RPMI8226 (cell line): ENCODE data around the gene SLC2A8.

Source experiments
- DNase-seq: peaks from one replicate; pipeline ENCODE4 v3.0.0-alpha.2; 2015

Gene SLC2A8

GRCh38 chr9:127382541-127382940, 14.4 kb upstream of the SLC2A8 start:
- DNase-seq = no peak

DNA sequence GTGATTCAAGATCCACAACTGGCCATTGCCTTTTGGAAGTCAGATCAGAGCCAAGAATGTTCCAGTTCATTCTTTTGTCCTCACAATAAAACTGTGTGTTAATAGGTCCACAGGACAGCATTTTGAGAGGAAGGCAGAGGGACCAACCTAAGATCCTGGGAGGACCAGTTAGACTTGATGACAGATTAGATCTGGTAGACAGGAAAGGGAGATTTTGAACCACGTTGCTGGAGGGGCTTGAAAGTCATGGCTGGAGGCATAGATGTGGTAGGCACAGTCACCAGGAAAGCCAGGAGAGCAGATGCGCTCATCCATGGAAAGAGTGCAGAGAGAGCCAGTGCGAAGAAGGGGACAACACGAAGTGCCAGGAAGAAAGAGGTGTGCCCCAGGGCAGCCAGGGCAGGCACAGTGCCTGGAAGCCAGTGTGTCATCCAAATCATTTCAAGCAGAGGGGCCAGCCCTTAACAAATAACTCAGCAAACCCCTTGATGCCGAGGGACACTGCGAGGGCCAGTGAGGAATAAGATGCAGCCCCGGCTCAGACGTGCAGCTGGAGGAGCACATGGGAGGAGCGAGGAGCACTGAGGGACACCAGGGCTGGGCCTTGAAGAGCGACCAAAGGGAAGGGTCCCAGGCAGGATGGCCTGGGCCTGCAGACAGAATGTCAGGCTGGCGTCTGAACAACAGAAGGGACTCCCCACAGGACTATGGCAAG, 12.8 kb upstream of the SLC2A8 start:
- no peak for DNase-seq

DNA sequence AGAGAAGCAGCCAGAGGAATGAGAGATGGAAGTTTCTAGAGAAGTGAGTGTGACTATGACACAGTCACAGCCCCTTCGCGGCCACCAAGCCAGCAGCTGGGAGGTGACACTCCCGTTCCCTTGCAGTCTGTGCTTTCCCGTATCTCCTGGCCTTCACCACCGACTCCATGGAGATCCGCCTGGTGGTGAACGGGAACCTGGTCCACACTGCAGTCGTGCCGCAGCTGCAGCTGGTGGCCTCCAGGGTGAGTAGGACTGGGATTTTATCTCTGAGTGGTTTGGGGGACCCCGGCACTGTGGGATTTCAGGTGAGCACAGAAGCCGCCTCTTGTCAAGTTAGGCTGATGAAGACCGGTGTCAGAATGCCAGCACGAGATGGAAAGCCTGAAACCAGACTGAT, 12.1 kb upstream of the SLC2A8 start:
- no peak for DNase-seq

DNA sequence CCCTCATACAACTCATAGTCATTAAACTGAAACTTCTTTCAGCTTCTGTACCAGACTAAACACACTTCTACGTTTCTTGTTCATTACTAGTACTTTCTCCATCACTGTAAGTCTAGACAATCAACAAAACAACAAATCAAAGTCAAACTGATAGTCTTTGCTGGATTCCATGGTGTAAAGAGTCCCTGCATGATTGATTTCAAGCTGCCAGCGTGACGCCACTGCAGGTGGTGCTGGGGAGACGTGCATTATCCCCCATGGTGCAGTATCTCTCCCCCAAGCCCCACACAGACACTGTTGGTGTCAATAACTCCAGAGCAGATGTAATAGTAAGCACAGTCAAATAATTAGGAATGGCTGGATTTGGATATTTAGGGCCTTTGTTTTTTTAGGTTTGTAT, 10.7 kb upstream of the SLC2A8 start:
- DNase-seq = no peak

GRCh38 chr9:127386981-127387380, 10.0 kb upstream of the SLC2A8 start:
- DNase-seq = no peak

- DNase-seq = no peak
Measured at GRCh38 chr9:127388037-127388855, 8.7 kb upstream of the SLC2A8 start.

DNA sequence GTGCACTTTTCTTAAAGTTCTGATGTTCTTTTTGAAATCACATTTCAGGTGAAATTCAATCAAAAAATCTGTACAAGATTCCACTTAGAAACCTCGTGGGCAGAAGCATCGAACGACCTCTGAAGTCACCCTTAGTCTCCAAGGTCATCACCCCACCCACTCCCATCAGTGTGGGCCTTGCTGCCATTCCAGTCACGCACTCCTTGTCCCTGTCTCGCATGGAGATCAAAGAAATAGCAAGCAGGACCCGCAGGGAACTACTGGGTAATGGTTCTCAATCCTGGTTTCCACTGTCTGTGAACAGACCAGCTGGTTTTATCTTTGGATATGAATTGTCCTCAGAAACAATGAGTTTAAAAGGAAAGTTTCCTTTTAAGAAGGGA, 8.1 kb upstream of the SLC2A8 start:
- DNase-seq = no peak

DNA sequence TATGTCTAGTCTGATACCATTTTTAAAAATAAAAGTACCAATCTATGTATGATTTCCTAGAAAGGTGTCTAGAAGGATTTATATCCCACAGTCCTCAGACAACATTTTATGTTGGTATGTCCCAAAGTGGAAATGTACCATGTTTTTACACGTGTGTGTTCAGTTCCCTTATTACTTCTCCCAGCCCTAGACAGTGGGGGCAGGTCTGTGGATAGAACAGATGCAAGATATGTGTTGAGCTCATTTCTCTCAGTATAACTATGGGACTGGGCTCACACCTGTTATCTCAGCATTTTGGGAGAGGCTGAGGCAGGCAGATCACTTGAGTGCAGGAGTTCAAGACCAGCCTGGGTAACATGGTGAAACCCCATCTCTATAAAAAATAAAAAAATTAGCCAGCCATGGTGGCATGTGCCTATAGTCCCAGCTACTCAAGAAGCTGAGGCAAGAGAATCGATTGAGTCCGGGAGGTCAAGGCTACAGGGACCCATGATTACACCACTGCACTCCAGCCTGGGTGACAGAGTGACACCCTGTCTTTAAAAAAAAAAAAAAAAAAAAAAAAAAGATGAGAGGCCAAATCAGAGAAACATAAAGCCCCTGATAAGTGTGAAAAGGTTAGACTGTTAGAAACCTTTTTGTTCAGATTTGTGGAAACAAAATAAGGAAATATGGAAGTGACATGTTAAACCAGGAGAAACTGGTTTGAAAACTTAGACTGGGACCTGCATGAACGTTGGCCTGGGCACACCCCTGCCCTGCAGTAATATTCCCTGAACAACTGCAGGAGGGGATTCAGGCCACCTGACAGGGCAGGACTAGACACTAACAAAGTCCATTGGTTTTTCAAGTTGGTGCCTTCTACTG, 7.4 kb upstream of the SLC2A8 start:
- DNase-seq = no peak

GRCh38 chr9:127390248-127390545, 6.8 kb upstream of the SLC2A8 start:
- no peak for DNase-seq

- no peak for DNase-seq
Measured at GRCh38 chr9:127390563-127390962, 6.4 kb upstream of the SLC2A8 start.

- no peak for DNase-seq
Measured at GRCh38 chr9:127392166-127392565, 4.8 kb upstream of the SLC2A8 start.

GRCh38 chr9:127392976-127393375, 4.0 kb upstream of the SLC2A8 start:
- DNase-seq = no peak

- no peak for DNase-seq
Measured at GRCh38 chr9:127393645-127394044, 3.3 kb upstream of the SLC2A8 start.

- no peak for DNase-seq
Measured at GRCh38 chr9:127395497-127396252, 1.3 kb upstream of the SLC2A8 start.

DNA sequence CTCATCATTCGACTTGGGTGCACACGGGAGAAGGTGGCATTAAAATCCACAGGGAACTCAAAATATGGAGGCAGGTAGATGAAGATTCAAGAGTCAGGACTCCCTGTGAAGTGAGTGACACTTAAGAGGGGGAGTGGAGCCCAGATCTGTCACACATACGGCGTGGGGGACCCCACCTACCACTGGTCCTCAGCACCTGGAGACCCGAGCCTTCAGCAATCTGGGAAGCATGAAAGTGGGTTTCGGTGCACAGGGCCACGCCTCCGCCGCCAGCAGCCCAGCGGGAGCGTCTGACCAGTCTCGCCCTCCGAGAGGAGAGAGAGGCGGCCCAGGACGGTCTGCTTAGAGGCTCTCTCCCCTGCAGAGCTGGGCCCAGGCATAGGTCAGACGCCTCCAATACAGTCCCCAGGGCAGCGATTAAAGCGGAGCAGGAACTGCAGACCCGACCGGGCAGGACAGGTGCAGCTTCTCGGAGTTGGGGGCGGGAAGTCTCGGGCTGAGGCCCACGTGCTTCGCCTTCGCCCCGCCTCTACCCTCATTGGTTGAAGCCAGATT, 639 bp upstream of the SLC2A8 start:
- DNase-seq = no peak

DNA sequence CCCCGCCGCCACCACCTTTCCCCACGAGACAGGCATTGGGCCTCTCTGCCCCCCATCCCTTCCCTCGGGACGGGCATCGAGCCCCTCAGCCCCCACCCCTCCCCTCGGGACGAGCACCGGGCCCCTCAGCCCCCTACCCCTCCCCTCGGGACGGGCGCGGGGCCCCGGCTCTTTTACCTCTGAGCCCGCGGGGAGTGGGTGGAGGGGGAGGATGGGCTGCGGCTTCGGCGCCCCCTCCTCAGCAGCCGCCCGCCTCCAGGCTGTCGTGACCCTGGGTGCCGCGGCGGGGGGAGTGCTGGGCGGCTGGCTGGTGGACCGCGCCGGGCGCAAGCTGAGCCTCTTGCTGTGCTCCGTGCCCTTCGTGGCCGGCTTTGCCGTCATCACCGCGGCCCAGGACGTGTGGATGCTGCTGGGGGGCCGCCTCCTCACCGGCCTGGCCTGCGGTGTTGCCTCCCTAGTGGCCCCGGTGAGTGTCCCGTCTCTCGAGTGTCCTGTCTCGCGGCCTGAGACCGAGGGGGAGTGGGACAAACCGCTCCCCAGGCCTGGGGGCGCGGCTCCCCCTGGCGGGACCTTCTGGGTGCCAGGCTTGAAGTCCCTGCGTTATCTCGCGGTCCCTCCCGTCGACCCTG, 791 bp downstream of the SLC2A8 start:
- peak; percentile 59 for DNase-seq

DNA sequence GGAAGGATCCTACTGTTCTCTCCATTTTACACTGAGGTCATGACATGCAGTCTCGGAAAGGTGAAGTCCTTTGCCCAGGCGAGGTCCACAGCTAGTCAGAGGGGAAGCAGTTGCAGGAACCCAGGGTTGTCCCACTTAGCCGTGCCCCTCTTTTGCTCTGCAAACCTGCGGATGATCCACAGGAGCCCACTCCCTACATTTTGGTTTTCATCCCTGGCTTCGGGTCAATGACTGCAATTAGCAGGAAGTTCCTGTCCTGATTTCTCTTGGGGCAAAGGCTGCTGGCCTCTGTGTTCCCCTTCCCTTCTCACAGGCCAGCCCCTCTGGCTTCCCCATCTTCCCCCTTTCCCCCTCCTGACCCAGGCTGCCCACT, 1.3 kb downstream of the SLC2A8 start:
- DNase-seq = no peak

DNA sequence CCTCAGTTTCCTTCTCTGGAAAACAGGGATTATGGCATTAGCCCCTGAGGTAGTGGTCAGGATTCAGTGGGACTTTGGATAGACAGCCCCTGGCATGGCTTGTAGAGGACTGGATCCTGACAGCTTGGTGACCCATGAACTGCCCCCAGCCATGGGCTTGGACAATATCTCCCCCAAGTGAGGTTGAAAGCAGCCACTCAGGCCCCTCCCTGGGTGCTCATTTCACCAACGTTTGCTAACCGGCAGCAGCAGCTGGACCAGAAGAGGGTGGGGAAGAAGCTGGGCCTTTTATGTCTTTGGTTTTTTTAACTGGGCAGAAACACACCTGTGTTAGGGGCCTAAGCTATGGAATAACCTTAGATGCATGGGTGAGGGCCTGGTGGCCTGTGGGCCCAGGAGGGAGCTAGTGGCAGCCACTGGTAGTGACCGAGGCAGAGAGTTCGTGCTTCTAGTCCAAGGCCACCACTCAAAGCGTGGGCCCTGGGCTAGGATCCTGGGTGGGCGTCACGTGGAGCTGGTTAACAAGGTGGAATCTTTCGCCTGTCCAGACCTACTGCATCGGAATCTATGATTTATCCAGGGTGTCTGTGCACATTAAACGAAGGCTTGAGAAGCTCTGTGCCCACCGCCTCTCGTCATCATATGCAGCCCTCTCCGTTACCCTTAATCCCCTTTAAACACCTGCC, 1.9 kb downstream of the SLC2A8 start:
- DNase-seq = no peak

DNA sequence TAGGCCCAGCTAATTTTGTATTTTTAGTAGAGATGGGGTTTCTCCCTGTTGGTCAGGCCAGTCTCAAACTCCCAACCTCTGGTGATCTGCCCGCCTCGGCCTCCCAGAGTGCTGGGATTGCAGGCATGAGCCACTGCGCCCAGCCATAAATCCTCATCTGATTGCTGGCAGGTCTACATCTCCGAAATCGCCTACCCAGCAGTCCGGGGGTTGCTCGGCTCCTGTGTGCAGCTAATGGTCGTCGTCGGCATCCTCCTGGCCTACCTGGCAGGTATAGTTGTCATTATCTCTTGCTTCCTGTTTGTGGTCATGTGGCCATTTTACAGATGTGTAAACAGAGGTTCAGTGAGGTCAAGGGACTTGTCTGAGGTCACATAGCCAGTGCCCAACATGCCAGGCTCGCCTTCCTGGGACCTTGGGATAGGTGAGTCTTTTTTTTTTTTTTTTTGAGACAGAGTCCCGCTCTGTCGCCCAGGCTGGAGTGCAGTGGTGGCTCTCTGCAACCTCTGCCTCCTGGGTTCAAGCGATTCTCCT, 2.8 kb downstream of the SLC2A8 start:
- DNase-seq = no peak

DNA sequence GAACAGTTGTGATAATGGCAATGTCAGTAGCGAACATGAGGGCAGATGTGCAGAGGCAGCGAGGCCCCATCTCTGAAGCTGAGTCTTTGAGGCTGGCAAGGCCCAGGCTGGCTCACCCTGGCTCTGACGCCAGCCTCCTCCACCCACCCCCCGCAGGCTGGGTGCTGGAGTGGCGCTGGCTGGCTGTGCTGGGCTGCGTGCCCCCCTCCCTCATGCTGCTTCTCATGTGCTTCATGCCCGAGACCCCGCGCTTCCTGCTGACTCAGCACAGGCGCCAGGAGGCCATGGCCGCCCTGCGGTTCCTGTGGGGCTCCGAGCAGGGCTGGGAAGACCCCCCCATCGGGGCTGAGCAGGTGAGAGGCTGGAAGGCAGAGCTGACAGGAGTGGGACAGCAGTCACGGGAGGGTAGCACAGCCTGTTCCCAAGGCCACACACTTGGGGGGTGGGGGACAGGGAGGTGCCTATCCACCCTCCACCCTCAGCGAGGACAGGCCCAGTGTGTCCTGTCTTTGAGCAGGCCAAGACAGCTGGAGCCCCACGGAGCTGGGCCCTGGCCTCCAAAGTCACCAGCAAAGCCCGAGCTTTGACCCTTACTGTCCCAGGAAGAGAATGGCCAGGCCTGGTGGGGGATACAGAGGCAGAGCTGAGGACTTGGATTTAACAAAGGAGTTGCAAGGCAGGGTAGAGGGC, 5.6 kb downstream of the SLC2A8 start:
- DNase-seq = no peak
